H9 (cell line): Measurements from ENCODE around the gene THBS2. TPM values are rescaled to one million over a fixed set of nuclear protein-coding genes. Genes with fewer than 3 reads are reported as not detected.
A peak's percentile ranks its signal among the peaks of the same experiment; 100 is the strongest.

Experiments
- DNase-seq: peaks from one replicate; pipeline ENCODE4 v3.0.0-alpha.2; 2017
- H2AFZ ChIP-seq: one replicate; pipeline ENCODE4 v1.6.1; 2013; ENCODE audit warnings: mild to moderate bottlenecking, low read length, control low read depth, moderate library complexity
- H2AK5ac ChIP-seq: 2 replicates; pipeline ENCODE4 v1.6.1; 2013; ENCODE audit warnings: low read length, control low read depth, mixed read lengths; ENCODE audit not compliant: insufficient read length
- H2BK120ac ChIP-seq: one replicate; pipeline ENCODE4 v1.6.1; 2013; ENCODE audit warnings: low read depth, mild to moderate bottlenecking, low read length, control low read depth, inconsistent platforms; ENCODE audit not compliant: poor library complexity, severe bottlenecking
- H2BK12ac ChIP-seq: 2 replicates; pipeline ENCODE4 v1.6.1; 2013; ENCODE audit warnings: low read length, control low read depth, mixed read lengths, low read depth; ENCODE audit not compliant: insufficient read length
- H2BK15ac ChIP-seq: 2 replicates; pipeline ENCODE4 v1.6.1; 2013; ENCODE audit warnings: low read depth, low read length, control low read depth
- H2BK20ac ChIP-seq: one replicate; pipeline ENCODE4 v1.6.1; 2013; ENCODE audit warnings: low read depth, mild to moderate bottlenecking, low read length, control low read depth, inconsistent platforms; ENCODE audit not compliant: poor library complexity, severe bottlenecking
- H2BK5ac ChIP-seq: 2 replicates; pipeline ENCODE4 v1.6.1; 2013; ENCODE audit warnings: low read length, control low read depth, mixed read lengths; ENCODE audit not compliant: insufficient read length
- H3K14ac ChIP-seq: 2 replicates; pipeline ENCODE4 v1.6.1; 2013; ENCODE audit warnings: low read length, control low read depth; ENCODE audit not compliant: insufficient read depth
- H3K18ac ChIP-seq: 2 replicates; pipeline ENCODE4 v1.6.1; 2013; ENCODE audit warnings: low read depth, mild to moderate bottlenecking, mixed read lengths, low read length, control low read depth; ENCODE audit not compliant: insufficient read length
- H3K23ac ChIP-seq: 2 replicates; pipeline ENCODE4 v1.6.1; 2013; ENCODE audit warnings: low read length, control low read depth, mixed read lengths, low read depth; ENCODE audit not compliant: insufficient read length
- H3K23me2 ChIP-seq: 2 replicates; pipeline ENCODE4 v1.6.1; 2013; ENCODE audit warnings: low read depth, mild to moderate bottlenecking, mixed read lengths, low read length, control low read depth; ENCODE audit not compliant: insufficient read length, poor library complexity, severe bottlenecking
- H3K27ac ChIP-seq: 2 replicates; pipeline ENCODE4 v1.5.1; 2013; ENCODE audit warnings: low read length, control low read depth, mixed read lengths, low read depth; ENCODE audit not compliant: insufficient read length
- H3K27me3 ChIP-seq: 2 replicates; pipeline ENCODE4 v1.6.1; 2013; ENCODE audit warnings: low read length, control low read depth, inconsistent platforms; ENCODE audit not compliant: insufficient read depth
- H3K4ac ChIP-seq: 2 replicates; pipeline ENCODE4 v1.6.1; 2013; ENCODE audit warnings: low read depth, mild to moderate bottlenecking, control low read depth, inconsistent platforms, low read length, moderate library complexity
- H3K4me1 ChIP-seq: 2 replicates; pipeline ENCODE4 v1.6.1; 2013; ENCODE audit warnings: low read length, control low read depth, inconsistent platforms; ENCODE audit not compliant: insufficient read depth
- H3K4me2 ChIP-seq: 2 replicates; pipeline ENCODE4 v1.6.1; 2013; ENCODE audit warnings: low read length, control low read depth, mixed read lengths; ENCODE audit not compliant: insufficient read length, insufficient read depth
- H3K56ac ChIP-seq: 2 replicates; pipeline ENCODE4 v1.6.1; 2013; ENCODE audit warnings: low read depth, mild to moderate bottlenecking, mixed read lengths, low read length, control low read depth; ENCODE audit not compliant: insufficient read length
- H3K79me1 ChIP-seq: 2 replicates; pipeline ENCODE4 v1.6.1; 2013; ENCODE audit warnings: low read depth, mild to moderate bottlenecking, moderate library complexity, low read length, control low read depth, inconsistent platforms; ENCODE audit not compliant: insufficient read depth, poor library complexity, severe bottlenecking
- H3K79me2 ChIP-seq: 2 replicates; pipeline ENCODE4 v1.6.1; 2013; ENCODE audit warnings: low read length, control low read depth, inconsistent platforms; ENCODE audit not compliant: insufficient read depth
- H3K9ac ChIP-seq: 2 replicates; pipeline ENCODE4 v1.6.1; 2013; ENCODE audit warnings: low read length, control low read depth, mixed read lengths; ENCODE audit not compliant: insufficient read length; ENCODE audit errors: extremely low read depth
- H3K9me3 ChIP-seq: one replicate; pipeline ENCODE4 v1.6.1; 2013; ENCODE audit warnings: low read depth, low read length, inconsistent platforms; ENCODE audit not compliant: control insufficient read depth
- H3T11ph ChIP-seq: one replicate; pipeline ENCODE4 v1.6.1; 2013; ENCODE audit warnings: mild to moderate bottlenecking, low read length, control low read depth, inconsistent platforms
- H4K20me1 ChIP-seq: one replicate; pipeline ENCODE4 v1.6.1; 2013; ENCODE audit not compliant: control insufficient read depth, insufficient read length, insufficient read depth
- H4K5ac ChIP-seq: 2 replicates; pipeline ENCODE4 v1.6.1; 2013; ENCODE audit warnings: low read depth, mild to moderate bottlenecking, mixed read lengths, low read length, control low read depth; ENCODE audit not compliant: insufficient read length
- H4K8ac ChIP-seq: replicated peaks from 2 replicates; pipeline ENCODE4 v1.6.1; 2013; ENCODE audit warnings: low read length, control low read depth, mixed read lengths, low read depth; ENCODE audit not compliant: insufficient read length
- H4K91ac ChIP-seq: 2 replicates; pipeline ENCODE4 v1.6.1; 2013; ENCODE audit warnings: low read depth, mild to moderate bottlenecking, moderate library complexity, mixed read lengths, low read length, control low read depth; ENCODE audit not compliant: insufficient read length
- H3K27ac Mint-ChIP-seq, 3 experiments: 2 replicates in 2 of 3; 3 replicates in 1 of 3; pipeline ENCODE4 v1.8.0; 2020 to 2021; ENCODE audit warnings: mixed read lengths in 3 of 3, mild to moderate bottlenecking in 1 of 3, moderate library complexity in 1 of 3
- H3K27me3 Mint-ChIP-seq: 2 replicates; pipeline ENCODE4 v1.8.0; 2021; ENCODE audit warnings: low read depth, mild to moderate bottlenecking, moderate library complexity, mixed read lengths
- H3K36me3 Mint-ChIP-seq, 3 experiments: 2 replicates in 2 of 3; 3 replicates in 1 of 3; pipeline ENCODE4 v1.8.0; 2020 to 2021; ENCODE audit warnings: low read depth in 3 of 3, mixed read lengths in 3 of 3; ENCODE audit not compliant: insufficient read depth in 1 of 3
- H3K4me1 Mint-ChIP-seq, 2 experiments: 2 replicates each; pipeline ENCODE4 v1.8.0; 2020; ENCODE audit warnings: mixed read lengths in 2 of 2
- H3K4me3 Mint-ChIP-seq, 2 experiments: 2 replicates in 1 of 2; 3 replicates in 1 of 2; pipeline ENCODE4 v1.8.0; 2020 to 2021; ENCODE audit warnings: mild to moderate bottlenecking in 2 of 2, mixed read lengths in 2 of 2, moderate library complexity in 1 of 2
- H3K9me3 Mint-ChIP-seq, 2 experiments: 2 replicates in 1 of 2; 3 replicates in 1 of 2; pipeline ENCODE4 v1.8.0; 2020; ENCODE audit warnings: mild to moderate bottlenecking in 2 of 2, mixed read lengths in 2 of 2, moderate library complexity in 1 of 2
- whole genome bisulfite sequencing: extraction: QIAGEN DNeasy Blood & Tissue Kit; methylation state at CpG from one replicate; pipeline ENCODE4 v1.1.7; 2013; ENCODE audit warnings: missing lambda C conversion rate, low lambda C conversion rate, mixed read lengths; ENCODE audit not compliant: insufficient read length; ENCODE audit errors: extremely low coverage; 5-methylcytosine and 5-hydroxymethylcytosine counted together
- total RNA-seq: library from RNA; stranded (reverse); gene quantifications from 2 replicates; pipeline ENCODE4 v1.2.1, GENCODE V29; 2021
- TF ChIP-seq, protein P1 (sequence below): fragments of 200-600 bp; sonication (generic); conservative IDR thresholded peaks from 3 replicates; pipeline ENCODE4 v1.8.0; 2021; ENCODE audit warnings: antibody characterized with exemption, mild to moderate bottlenecking

The THBS2 gene
- total RNA-seq, 1 experiment from 2014 or later: 14.7 TPM

DNA sequence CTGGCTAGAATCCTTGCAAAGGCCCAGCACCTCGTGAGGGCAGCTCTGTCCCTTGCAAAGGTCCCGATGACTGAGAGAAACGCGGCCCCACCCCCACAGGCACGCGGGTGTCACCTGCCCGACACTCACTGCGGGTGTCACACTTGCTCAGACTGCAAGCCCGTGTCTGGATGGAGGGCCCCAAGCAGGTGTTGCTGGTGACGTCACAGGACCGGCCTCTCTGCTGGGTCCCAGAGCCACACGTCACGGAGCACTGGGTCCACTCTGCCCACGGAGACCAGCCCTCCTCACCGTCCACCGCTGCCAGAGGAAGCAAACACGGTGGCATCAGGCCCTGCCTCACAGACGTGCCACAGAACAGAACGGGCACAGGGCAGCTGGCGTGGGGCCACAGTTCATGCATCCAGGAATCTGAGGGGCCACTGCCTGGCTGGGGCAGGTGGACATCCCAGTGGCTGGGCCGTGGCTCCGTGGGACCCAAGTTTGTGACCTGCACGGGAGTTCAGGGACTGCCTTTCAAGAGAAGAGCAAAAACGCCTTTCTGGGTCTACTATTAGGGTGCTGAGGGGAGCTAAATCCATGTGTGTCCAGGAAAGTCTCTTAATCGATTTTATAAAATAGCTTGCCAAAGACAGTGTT lies 16.0 kb downstream of the THBS2 start:
- H2AFZ ChIP-seq: no peak overlapping the region
- Mint-ChIP-seq H3K4me3 (no peak overlapping the region), H3K27me3 (no peaks in the 10 kb centered on the region; the same call in 1 of the 2 replicates), H3K9me3 (peaks cover 0 to 9% of the 10 kb centered on the region in 2 experiments; a peak in 4 of 5 replicates), H3K4me1 (0 out of 4 replicates have a peak, but pooled peaks cover 0 to 4% of the 10 kb centered on the region in 2 experiments), H3K27ac (peak overlapping the region in 1 of 3 experiments; percentile 52; a peak in 1 of 7 replicates), H3K36me3 (peaks cover 30 to 39% (median 35%) of the 10 kb centered on the region in 3 experiments)
- no peak overlapping the region for H3K23ac ChIP-seq
- H4K5ac ChIP-seq: no peak overlapping the region
- TF ChIP-seq, protein P1, sequence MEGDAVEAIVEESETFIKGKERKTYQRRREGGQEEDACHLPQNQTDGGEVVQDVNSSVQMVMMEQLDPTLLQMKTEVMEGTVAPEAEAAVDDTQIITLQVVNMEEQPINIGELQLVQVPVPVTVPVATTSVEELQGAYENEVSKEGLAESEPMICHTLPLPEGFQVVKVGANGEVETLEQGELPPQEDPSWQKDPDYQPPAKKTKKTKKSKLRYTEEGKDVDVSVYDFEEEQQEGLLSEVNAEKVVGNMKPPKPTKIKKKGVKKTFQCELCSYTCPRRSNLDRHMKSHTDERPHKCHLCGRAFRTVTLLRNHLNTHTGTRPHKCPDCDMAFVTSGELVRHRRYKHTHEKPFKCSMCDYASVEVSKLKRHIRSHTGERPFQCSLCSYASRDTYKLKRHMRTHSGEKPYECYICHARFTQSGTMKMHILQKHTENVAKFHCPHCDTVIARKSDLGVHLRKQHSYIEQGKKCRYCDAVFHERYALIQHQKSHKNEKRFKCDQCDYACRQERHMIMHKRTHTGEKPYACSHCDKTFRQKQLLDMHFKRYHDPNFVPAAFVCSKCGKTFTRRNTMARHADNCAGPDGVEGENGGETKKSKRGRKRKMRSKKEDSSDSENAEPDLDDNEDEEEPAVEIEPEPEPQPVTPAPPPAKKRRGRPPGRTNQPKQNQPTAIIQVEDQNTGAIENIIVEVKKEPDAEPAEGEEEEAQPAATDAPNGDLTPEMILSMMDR: no peak
- no peak overlapping the region for H2BK5ac ChIP-seq
- no peaks in the 10 kb centered on the region for H3K79me1 ChIP-seq
- H3K9me3 ChIP-seq: no peaks in the 10 kb centered on the region
- no peaks in the 10 kb centered on the region for H3K27me3 ChIP-seq
- no CpG with 5 or more reads among the region's 25 CpGs for WGBS
- no peak for DNase-seq
- H2BK15ac ChIP-seq: no peak overlapping the region
- no peak overlapping the region for H2BK12ac ChIP-seq
- no peaks in the 10 kb centered on the region for H3K79me2 ChIP-seq
- no peak overlapping the region for H3K27ac ChIP-seq
- H3K18ac ChIP-seq: no peak overlapping the region
- no peak overlapping the region for H4K91ac ChIP-seq
- H4K8ac ChIP-seq: no peak overlapping the region
- no peak overlapping the region for H2BK120ac ChIP-seq
- H2BK20ac ChIP-seq: no peak overlapping the region
- no peak overlapping the region for H3K4me2 ChIP-seq
- H3K23me2 ChIP-seq: no peaks in the 10 kb centered on the region
- no peak overlapping the region for H3T11ph ChIP-seq
- no peak overlapping the region for H3K56ac ChIP-seq
- no peak overlapping the region; the same call in 1 of the 2 replicates for H3K14ac ChIP-seq
- H2AK5ac ChIP-seq: no peak overlapping the region
- H3K4me1 ChIP-seq: no peaks in the 10 kb centered on the region; the same call in 1 of the 2 replicates
- H4K20me1 ChIP-seq: no peaks in the 10 kb centered on the region
- H3K9ac ChIP-seq: no peak overlapping the region
- H3K4ac ChIP-seq: no peak overlapping the region
